Transverse colon (tissue), 4 donors: ENCODE results near the gene ATG4A. TPM values are rescaled to one million over a fixed set of nuclear protein-coding genes. Genes with fewer than 3 reads are reported as not detected.

Experiments
- DNase-seq: peaks from one replicate; pipeline ENCODE4 v3.0.0-alpha.2; 2019
- H3K27ac ChIP-seq, 4 donors: fragments of 200-600 bp; sonication (generic); 2 replicates each; pipeline ENCODE4 v1.5.1; 2016 to 2018; ENCODE audit warnings: inconsistent platforms in 4 of 4
- H3K27me3 ChIP-seq: fragments of 200-600 bp; sonication (generic); 2 replicates; pipeline ENCODE4 v1.5.1; 2017; ENCODE audit warnings: inconsistent platforms
- H3K36me3 ChIP-seq, 4 donors: fragments of 200-600 bp; sonication (generic); 2 replicates each; pipeline ENCODE4 v1.5.1; 2017 to 2019; ENCODE audit warnings: inconsistent platforms in 4 of 4
- H3K4me1 ChIP-seq, 4 donors: fragments of 200-600 bp; sonication (generic); 2 replicates each; pipeline ENCODE4 v1.5.1; 2017 to 2020; ENCODE audit warnings: inconsistent platforms in 4 of 4
- H3K4me3 ChIP-seq, 4 donors: fragments of 200-600 bp; sonication (generic); 1 replicate in 1 of 4; 2 replicates in 3 of 4; pipeline versions ENCODE4 v1.5.1 to v1.6.1; 2017 to 2019; ENCODE audit warnings: inconsistent platforms in 4 of 4
- H3K9me3 ChIP-seq, 2 donors: fragments of 200-600 bp; sonication (generic); 2 replicates each; pipeline ENCODE4 v1.5.1; 2017 to 2019; ENCODE audit warnings: inconsistent platforms in 2 of 2
- EP300 ChIP-seq: sonication (generic); formaldehyde crosslinking; IDR thresholded peaks from one replicate; pipeline ENCODE4 v1.6.1; 2017; ENCODE audit warnings: antibody characterized with exemption, low read depth
- POLR2A ChIP-seq: fragments of 450-650 bp; IDR thresholded peaks from one replicate; pipeline ENCODE4 v1.6.1; 2016; ENCODE audit warnings: antibody characterized with exemption, mild to moderate bottlenecking, moderate library complexity
- POLR2AphosphoS5 ChIP-seq, 3 donors: sonication (generic); formaldehyde crosslinking; IDR thresholded peaks; one replicate each; pipeline ENCODE4 v1.6.1; 2016; ENCODE audit warnings: antibody characterized with exemption in 3 of 3
- WGBS, 2 donors: methylation state at CpG; one replicate each; pipeline ENCODE4 v1.1.5; 2018; ENCODE audit warnings: low coverage in 1 of 2; 5-methylcytosine and 5-hydroxymethylcytosine counted together
- in situ Hi-C, 4 donors: fragments of 200-750 bp; cut with MboI; loops; one replicate each; pipeline versions ENCODE4 v1.15.0 to v1.15.1; 2017; ENCODE audit warnings: low sequenced_read_pairs in 3 of 4, low pct_ligation_motif_present in 1 of 4, low pct_unique_long_range_greater_than_20kb in 1 of 4
- intact Hi-C: fragments of 100-400 bp; cut with DNase I; formaldehyde crosslinking; loops from one replicate; pipeline ENCODE4 v1.15.1; 2023; ENCODE audit warnings: low total_unique reads
- total RNA-seq, 4 donors: library from RNA; depleted of rRNA; stranded (reverse); fragments of >200 nt; gene quantifications; one replicate each; pipeline ENCODE4 v1.1.0, GENCODE V29; 2016
- TF ChIP-seq, protein P1 (sequence below), 5 experiments: fragments of 200-600 bp in 3 of 5; fragments of 450-650 bp in 2 of 5; sonication (generic) in 3 of 5; IDR thresholded peaks; 1 replicate in 2 of 5; 2 replicates in 3 of 5; pipeline ENCODE4 v1.5.1; 2016 to 2017; ENCODE audit warnings: antibody characterized with exemption in 5 of 5, inconsistent platforms in 3 of 5, mild to moderate bottlenecking in 2 of 5, moderate library complexity in 1 of 5

ATG4A gene
- total RNA-seq, 4 donors from 2014 or later: 3.2 to 20.9 (median 13.1) TPM

DNA sequence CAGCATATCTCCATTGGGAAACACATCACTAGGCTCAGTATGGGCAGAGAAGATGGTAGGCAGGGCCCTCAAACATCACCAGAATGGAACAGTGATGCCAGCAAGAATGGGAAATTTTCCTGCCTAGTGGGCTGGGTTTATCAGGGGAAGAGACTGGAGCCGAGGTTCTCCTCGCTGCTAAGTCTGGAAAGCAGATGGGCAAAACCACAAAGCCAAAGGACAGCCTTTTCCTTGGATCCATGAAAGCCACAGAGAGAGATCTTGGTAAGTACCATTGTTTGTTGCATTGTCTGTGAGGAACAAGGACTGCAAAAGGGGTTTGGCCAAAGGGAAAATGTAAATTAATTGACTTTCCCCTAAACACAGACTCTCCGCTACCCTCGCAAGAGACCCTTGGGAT is 80.1 kb downstream of the ATG4A start:
- in situ Hi-C loops (no loop called here), intact Hi-C loops (loop anchor here (1.0 kb wide), 1 partner anchor 42 kb away; no protein-coding TSS in a partner anchor)
- DNase-seq: no peak
- H3K9me3 ChIP-seq: no peaks in the 10 kb centered on the region
- TF ChIP-seq POLR2A (no peak), EP300 (no peak), POLR2AphosphoS5 (IDR thresholded peaks at IDR 0.05) (no peak)
- TF ChIP-seq, protein P1, sequence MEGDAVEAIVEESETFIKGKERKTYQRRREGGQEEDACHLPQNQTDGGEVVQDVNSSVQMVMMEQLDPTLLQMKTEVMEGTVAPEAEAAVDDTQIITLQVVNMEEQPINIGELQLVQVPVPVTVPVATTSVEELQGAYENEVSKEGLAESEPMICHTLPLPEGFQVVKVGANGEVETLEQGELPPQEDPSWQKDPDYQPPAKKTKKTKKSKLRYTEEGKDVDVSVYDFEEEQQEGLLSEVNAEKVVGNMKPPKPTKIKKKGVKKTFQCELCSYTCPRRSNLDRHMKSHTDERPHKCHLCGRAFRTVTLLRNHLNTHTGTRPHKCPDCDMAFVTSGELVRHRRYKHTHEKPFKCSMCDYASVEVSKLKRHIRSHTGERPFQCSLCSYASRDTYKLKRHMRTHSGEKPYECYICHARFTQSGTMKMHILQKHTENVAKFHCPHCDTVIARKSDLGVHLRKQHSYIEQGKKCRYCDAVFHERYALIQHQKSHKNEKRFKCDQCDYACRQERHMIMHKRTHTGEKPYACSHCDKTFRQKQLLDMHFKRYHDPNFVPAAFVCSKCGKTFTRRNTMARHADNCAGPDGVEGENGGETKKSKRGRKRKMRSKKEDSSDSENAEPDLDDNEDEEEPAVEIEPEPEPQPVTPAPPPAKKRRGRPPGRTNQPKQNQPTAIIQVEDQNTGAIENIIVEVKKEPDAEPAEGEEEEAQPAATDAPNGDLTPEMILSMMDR (IDR thresholded peaks at IDR 0.05): no peak
- 96% methylated on average over 4 of the region's 4 CpGs; no CpG with 5 or more reads in 1 of the 2 donors for WGBS, 2 donors
- no peaks in the 10 kb centered on the region for H3K27me3 ChIP-seq
- no peak overlapping the region for H3K4me3 ChIP-seq
- no peaks in the 10 kb centered on the region for H3K36me3 ChIP-seq
- H3K4me1 ChIP-seq: no peaks in the 10 kb centered on the region
- no peak overlapping the region for H3K27ac ChIP-seq

DNA sequence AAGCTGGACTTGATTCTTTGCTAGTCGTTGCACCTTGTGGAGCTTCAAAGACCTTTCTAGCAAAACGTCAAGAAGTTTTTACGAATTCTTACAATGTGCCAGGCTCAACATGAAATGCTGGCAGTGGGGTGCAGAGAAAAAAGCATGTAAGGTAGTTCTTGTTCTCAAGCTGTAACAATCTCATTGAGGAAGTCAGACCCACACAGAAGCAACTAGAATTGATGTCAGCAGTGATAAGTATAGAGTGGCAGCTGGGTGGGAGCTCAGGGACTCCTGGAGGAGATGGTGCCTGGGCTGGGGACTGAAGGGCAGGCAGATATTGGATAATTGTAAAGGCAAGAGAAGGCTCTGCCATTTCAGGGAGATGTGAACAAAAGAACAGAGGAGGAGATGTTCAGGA is 82.3 kb downstream of the ATG4A start:
- TF ChIP-seq POLR2AphosphoS5 (IDR thresholded peaks at IDR 0.05): no peak
- TF ChIP-seq EP300: no peak
- DNase-seq: no peak
- H3K27ac ChIP-seq: no peak overlapping the region
- intact Hi-C loops (no loop called here), in situ Hi-C loops (no loop called here)
- no peaks in the 10 kb centered on the region for H3K4me1 ChIP-seq
- H3K4me3 ChIP-seq: no peak overlapping the region
- no peaks in the 10 kb centered on the region for H3K9me3 ChIP-seq
- no peaks in the 10 kb centered on the region for H3K36me3 ChIP-seq
- H3K27me3 ChIP-seq: no peaks in the 10 kb centered on the region
- WGBS, 2 donors: 34% methylated on average over 3 of the region's 3 CpGs; no CpG with 5 or more reads in 1 of the 2 donors

DNA sequence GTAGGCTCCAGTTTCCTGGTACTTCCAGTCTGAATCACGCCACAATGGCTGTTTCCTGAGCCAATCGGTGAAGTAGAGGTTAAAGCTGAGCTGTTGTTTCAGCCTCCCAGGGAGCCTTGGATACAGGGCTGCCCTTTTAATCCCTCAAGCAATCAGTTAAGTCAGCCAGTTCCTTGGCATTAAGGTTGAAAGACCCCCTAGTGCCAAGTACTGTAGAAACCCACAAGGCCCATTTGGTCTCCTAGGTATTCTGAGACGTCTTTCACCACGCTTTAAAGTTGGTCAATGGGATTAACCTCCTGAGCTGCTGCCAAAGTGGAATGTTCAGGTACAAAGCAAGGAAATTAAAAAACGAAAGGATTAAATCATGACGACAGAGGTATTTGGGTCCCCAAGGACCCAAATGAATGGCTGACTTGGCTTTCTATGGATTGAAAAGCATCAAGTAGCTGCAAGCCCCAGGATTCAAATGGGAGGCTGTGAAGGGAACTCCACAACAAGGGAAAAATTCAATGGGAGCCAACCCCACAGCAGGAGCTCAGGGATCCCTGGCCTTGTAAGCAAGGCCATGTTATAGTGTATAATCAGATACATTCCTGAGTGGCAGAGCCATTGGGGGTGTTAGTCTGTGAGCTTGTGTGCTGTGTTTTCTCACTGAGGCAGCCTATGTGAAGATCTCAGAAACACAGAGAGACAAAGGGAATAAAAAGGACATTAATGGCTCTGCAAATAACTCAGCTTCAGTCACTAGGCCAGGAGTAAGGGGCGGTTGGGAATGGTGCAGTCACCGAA is 86.0 kb downstream of the ATG4A start:
- H3K27me3 ChIP-seq: no peaks in the 10 kb centered on the region
- in situ Hi-C loops (no loop called here), intact Hi-C loops (no loop called here)
- no peaks in the 10 kb centered on the region for H3K36me3 ChIP-seq
- no peak for TF ChIP-seq POLR2A
- TF ChIP-seq EP300: no peak
- TF ChIP-seq, protein P1 (IDR thresholded peaks at IDR 0.05): no peak
- TF ChIP-seq POLR2AphosphoS5 (IDR thresholded peaks at IDR 0.05): no peak
- no peak for DNase-seq
- 81 to 100% methylated on average over 2 to 8 of the region's 8 CpGs for WGBS, 2 donors
- H3K4me1 ChIP-seq: no peaks in the 10 kb centered on the region
- no peaks in the 10 kb centered on the region for H3K9me3 ChIP-seq
- H3K27ac ChIP-seq: no peak overlapping the region
- H3K4me3 ChIP-seq: no peak overlapping the region

DNA sequence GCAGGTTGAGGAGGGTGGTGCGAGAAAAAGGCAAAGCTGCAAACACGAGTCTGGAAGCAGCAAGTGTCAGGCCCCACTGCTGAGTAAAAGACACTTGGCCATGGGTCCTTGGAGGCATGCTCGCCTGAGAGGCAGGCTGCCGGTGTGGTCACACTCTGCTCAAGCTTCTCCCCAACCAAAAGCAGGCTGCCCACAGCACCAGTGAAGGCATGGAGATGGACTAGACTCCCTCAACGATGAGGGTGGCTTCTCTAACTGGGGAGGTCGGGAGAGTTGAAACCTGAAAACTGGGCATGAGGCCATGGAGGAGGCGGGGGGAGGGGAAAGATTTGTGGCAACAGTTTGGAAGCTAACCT is 86.5 kb downstream of the ATG4A start:
- H3K36me3 ChIP-seq: no peaks in the 10 kb centered on the region
- in situ Hi-C loops (no loop called here), intact Hi-C loops (no loop called here)
- H3K27me3 ChIP-seq: no peaks in the 10 kb centered on the region
- no peak overlapping the region for H3K4me3 ChIP-seq
- TF ChIP-seq POLR2AphosphoS5 (IDR thresholded peaks at IDR 0.05) (no peak), EP300 (no peak), POLR2A (no peak)
- TF ChIP-seq, protein P1 (IDR thresholded peaks at IDR 0.05): no peak
- H3K9me3 ChIP-seq: no peaks in the 10 kb centered on the region
- no peak overlapping the region for H3K27ac ChIP-seq
- H3K4me1 ChIP-seq: no peaks in the 10 kb centered on the region
- no peak for DNase-seq
- WGBS, 2 donors: 68% methylated on average over 7 of the region's 7 CpGs; no CpG with 5 or more reads in 1 of the 2 donors
